Epithelial cell of proximal tubule (primary cell): ENCODE data around the gene AP5Z1. TPM values are rescaled to one million over a fixed set of nuclear protein-coding genes. Genes with fewer than 3 reads are reported as not detected.
"Not testable (repeated sequence)": the region's sequence is repeated elsewhere in the genome, so short reads cannot be mapped to it uniquely, and the experiment has no call there.

Experiments used
- DNase-seq: peaks from one replicate; pipeline ENCODE4 v3.0.0-alpha.2; 2011; ENCODE audit warnings: low read depth
- H3K4me3 ChIP-seq: 2 replicates; pipeline ENCODE4 v1.5.1; 2011; ENCODE audit warnings: low read depth, mild to moderate bottlenecking, low read length
- total RNA-seq: library from RNA; depleted of rRNA; stranded (reverse); fragments of >200 nt; gene quantifications from 2 replicates; pipeline ENCODE4 v1.2.3, GENCODE V29; 2015
- TF ChIP-seq, protein P1 (sequence below): conservative IDR thresholded peaks from 2 replicates; pipeline ENCODE4 v1.5.1; 2012; ENCODE audit warnings: low read depth, mild to moderate bottlenecking, low read length

AP5Z1 gene
- total RNA-seq, 1 donor from 2014 or later = 21.4 TPM

DNA sequence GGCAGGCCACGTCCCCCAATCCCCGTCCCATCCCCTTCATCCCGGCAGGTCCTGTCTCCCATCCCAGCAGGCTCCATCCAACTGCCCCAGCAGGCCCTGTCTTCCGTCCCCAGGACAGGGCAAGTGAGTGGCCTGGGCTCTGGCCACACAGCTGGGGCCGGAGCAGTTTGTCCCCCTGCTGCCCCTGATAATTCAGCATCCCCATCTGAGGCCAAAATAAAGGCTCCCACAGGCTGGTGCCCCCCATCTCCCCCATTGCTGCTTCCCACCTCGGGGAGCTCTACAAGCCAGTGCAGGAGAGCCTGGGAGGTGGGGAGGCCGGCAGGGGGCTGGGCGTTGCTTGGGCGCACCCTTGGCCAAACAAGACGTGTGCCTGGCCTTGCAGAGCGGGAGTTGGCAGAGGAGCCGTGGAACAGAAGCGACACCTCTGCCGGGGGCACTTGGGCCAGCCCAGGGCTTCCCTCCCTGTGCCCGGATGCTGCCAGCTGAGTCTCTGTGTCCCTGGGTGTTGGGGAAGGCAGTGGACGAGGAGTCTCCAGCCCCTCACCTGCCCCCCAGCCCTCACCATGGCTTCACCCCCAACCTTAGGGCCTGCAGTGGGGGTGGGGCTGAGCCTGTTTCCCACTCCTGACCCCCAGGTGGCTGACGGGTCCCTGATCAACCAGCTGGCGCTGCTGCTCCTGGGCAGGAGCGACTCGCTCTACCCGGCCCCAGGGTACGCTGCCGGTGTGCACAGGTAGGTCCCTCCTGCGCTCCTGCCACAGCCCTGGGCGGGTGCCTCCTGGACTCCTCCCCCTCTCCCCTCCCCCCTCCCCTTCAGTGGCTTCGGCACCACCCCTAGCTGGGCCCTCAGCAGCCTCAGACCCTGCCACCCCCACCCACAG, 14.0 kb downstream of the AP5Z1 start:
- no peak for DNase-seq
- TF ChIP-seq, protein P1, sequence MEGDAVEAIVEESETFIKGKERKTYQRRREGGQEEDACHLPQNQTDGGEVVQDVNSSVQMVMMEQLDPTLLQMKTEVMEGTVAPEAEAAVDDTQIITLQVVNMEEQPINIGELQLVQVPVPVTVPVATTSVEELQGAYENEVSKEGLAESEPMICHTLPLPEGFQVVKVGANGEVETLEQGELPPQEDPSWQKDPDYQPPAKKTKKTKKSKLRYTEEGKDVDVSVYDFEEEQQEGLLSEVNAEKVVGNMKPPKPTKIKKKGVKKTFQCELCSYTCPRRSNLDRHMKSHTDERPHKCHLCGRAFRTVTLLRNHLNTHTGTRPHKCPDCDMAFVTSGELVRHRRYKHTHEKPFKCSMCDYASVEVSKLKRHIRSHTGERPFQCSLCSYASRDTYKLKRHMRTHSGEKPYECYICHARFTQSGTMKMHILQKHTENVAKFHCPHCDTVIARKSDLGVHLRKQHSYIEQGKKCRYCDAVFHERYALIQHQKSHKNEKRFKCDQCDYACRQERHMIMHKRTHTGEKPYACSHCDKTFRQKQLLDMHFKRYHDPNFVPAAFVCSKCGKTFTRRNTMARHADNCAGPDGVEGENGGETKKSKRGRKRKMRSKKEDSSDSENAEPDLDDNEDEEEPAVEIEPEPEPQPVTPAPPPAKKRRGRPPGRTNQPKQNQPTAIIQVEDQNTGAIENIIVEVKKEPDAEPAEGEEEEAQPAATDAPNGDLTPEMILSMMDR = no peak
- no peak overlapping the region for H3K4me3 ChIP-seq

GRCh38 chr7:4790078-4790465, 14.6 kb downstream of the AP5Z1 start:
- no peak overlapping the region for H3K4me3 ChIP-seq
- TF ChIP-seq, protein P1 = no peak
- no peak for DNase-seq

GRCh38 chr7:4790516-4790991, 15.1 kb downstream of the AP5Z1 start:
- TF ChIP-seq, protein P1 = no peak
- H3K4me3 ChIP-seq = no peak overlapping the region
- DNase-seq = no peak

DNA sequence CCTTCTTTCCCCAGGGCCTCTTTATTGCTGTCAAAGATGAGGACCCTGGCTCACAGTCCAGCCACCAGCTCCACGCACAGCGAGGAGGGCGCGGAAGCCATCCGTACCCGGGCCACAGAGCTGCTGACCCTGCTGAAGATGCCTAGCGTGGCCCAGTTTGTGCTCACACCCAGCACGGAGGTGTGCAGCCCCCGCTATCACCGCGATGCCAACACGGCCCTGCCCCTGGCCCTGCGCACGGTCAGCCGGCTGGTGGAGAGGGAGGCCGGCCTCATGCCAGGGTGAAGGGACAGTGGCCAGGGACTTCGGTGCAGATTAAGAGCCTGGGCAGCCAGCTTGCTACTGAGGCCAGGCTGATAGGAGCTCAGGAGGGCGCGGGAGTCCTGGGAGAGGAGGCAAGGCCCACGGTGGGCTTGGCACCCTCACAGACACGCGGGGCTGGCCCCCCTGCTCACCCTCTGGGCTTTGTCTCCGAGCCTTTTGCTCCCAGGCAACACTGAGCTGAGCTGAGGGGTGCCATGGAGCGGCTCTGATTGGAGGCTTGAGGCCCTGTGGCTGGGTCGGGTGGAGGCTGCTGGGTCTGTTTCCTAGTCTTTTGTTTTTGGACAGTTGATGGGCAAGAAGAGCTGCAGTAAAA, 15.8 kb downstream of the AP5Z1 start:
- DNase-seq = no peak
- no peak overlapping the region for H3K4me3 ChIP-seq
- TF ChIP-seq, protein P1 = no peak

DNA sequence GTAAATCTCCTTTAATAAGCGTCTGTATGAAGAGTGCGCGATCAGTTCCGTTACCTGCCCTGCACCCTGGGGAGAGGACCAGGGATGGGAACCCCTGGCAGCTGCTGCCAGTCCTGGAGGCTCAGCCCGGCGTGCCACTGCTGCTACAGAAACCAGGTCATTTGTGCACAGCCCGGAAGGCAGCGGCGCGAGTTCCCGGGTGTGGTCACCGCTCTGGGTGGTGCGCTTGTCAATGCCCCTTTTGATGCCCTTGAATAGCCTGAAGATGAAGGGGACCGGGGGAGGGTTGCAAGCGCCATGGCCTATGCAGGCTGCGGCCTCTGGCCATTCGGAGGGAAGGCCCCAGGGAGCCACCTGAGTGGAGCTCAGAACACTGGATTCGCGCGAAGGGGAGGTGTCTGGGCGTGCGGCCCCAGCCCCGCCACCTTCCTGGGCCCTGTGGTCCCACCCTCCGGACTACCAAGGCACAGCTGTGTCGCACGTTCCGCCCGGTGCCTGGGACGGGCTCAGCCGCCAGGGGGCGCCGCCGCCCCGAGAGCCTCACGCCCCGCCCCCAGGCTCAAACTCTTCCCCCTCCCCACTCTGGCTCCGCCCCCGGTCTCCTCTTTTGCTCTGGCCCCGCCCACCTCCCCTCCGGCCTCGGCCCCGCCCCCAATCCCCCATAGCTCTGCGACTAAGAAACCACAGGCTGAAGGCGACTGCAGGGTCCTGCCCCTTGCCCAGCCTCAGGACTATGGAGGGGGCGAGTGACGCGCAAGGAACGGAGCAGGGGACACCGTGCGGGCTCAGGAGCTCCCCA, 16.5 kb downstream of the AP5Z1 start:
- TF ChIP-seq, protein P1 = peak; percentile 43
- no peak overlapping the region for H3K4me3 ChIP-seq
- no peak for DNase-seq

DNA sequence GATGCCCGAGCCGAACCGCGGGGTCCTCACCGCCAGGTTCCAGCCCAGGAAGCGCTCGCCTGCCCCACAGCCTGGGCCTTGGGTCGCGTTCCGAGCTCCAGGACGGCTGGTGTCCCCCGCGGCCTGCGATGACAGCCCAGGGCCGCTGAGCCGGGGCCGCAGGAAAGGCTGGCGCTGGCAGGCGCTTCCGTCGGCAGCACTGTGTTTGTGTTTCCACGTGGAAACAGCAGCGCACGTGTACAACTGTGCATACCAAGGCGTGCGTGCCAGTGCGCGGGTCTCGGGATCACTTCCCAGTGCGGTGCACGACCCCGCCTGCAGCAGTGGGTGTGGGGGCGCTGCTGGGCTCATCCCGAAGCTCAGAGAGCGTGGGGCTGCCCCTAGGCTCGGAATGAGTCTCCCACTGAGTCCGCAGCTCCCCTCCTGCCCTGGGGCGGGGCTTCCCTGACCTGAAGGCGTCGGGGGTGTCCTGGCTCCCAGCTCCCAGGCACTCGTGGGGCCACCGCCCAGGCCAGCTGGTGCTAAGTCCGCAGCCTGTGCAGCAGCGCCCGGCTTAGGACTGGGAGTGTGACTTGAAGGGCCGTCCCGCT, 17.2 kb downstream of the AP5Z1 start:
- no peak overlapping the region for H3K4me3 ChIP-seq
- TF ChIP-seq, protein P1 = no peak
- no peak for DNase-seq

DNA sequence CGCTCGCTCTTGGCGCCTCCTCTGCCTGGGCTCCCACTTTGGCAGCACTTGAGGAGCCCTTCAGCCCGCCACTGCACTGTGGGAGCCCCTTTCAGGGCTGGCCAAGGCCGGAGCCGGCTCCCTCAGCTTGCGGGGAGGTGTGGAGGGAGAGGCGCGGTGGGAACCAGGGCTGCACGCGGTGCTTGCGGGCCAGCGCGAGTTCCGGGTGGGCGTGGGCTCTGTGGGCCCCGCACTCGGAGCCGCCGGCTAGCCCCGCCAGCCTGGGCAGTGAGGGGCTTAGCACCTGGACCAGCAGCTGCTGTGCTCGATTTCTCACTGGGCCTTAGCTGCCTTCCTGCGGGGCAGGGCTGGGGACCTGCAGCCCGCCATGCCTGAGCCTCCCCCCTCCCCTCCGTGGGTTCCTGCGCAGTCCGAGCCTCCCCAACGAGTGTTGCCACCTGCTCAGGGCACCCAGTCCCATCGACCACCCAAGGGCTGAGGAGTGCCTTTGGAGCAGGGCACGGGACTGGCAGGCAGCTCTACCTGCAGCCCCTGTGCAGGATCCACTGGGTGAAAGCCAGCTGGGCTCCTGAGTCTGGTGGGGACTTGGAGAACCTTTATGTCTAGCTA, 18.1 kb downstream of the AP5Z1 start:
- not testable (repeated sequence) for DNase-seq, H3K4me3 ChIP-seq

GRCh38 chr7:4794171-4794570, 18.7 kb downstream of the AP5Z1 start:
- H3K4me3 ChIP-seq, DNase-seq: not testable (repeated sequence)
